Sigmoid colon (tissue), 7 donors: ENCODE data around the gene GTF2IRD1. TPM values are rescaled to one million over a fixed set of nuclear protein-coding genes. Genes with fewer than 3 reads are reported as not detected.

Experiments
- DNase-seq: peaks from one replicate; pipeline ENCODE4 v3.0.0-alpha.2; 2019
- H3K27ac ChIP-seq, 4 donors: fragments of 200-600 bp; sonication (generic); one replicate each; pipeline ENCODE4 v1.5.1; 2016 to 2019; ENCODE audit warnings: mild to moderate bottlenecking in 1 of 4
- H3K27me3 ChIP-seq, 3 donors: fragments of 200-600 bp; sonication (generic); one replicate each; pipeline ENCODE4 v1.5.1; 2019; ENCODE audit warnings: mild to moderate bottlenecking in 1 of 3
- H3K36me3 ChIP-seq, 4 donors: fragments of 200-600 bp; sonication (generic); one replicate each; pipeline ENCODE4 v1.5.1; 2016 to 2019
- H3K4me1 ChIP-seq, 4 donors: fragments of 200-600 bp; sonication (generic); one replicate each; pipeline ENCODE4 v1.5.1; 2017 to 2019
- H3K4me3 ChIP-seq, 4 donors: fragments of 200-600 bp; sonication (generic); one replicate each; pipeline ENCODE4 v1.5.1; 2017 to 2019; ENCODE audit warnings: mild to moderate bottlenecking in 2 of 4, moderate library complexity in 1 of 4
- H3K9me3 ChIP-seq, 4 donors: fragments of 200-600 bp in 3 of 4; sonication (generic) in 3 of 4; one replicate each; pipeline versions ENCODE4 v1.5.1 to v1.6.1; 2013 to 2019
- CTCF ChIP-seq, 4 experiments: fragments of 450-650 bp in 3 of 4; fragments of 200-600 bp in 1 of 4; IDR thresholded peaks; one replicate each; pipeline ENCODE4 v1.5.1; 2016 to 2019; ENCODE audit warnings: antibody characterized with exemption in 4 of 4, mild to moderate bottlenecking in 3 of 4, moderate library complexity in 2 of 4
- EP300 ChIP-seq, 4 donors: sonication (generic); formaldehyde crosslinking; IDR thresholded peaks; one replicate each; pipeline ENCODE4 v1.6.1; 2017; ENCODE audit warnings: antibody characterized with exemption in 4 of 4
- POLR2A ChIP-seq, 2 donors: fragments of 450-650 bp; IDR thresholded peaks; one replicate each; pipeline ENCODE4 v1.6.1; 2016; ENCODE audit warnings: antibody characterized with exemption in 2 of 2, mild to moderate bottlenecking in 2 of 2, moderate library complexity in 2 of 2
- POLR2AphosphoS5 ChIP-seq, 4 donors: sonication (generic); formaldehyde crosslinking; IDR thresholded peaks; one replicate each; pipeline ENCODE4 v1.6.1; 2017; ENCODE audit warnings: antibody characterized with exemption in 4 of 4
- WGBS, 2 donors: extraction: QIAGEN DNeasy Blood & Tissue Kit; methylation state at CpG; one replicate each; pipeline ENCODE4 v1.1.7; 2013; 5-methylcytosine and 5-hydroxymethylcytosine counted together
- intact Hi-C: fragments of 100-400 bp; cut with DNase I; formaldehyde crosslinking; loops from one replicate; pipeline ENCODE4 v1.15.1; 2023
- polyA plus RNA-seq, 3 donors: library from polyadenylated mRNA; stranded (reverse); fragments of 200-250 nt; gene quantifications; one replicate each; pipeline ENCODE4 v1.2.3, GENCODE V29; 2013
- total RNA-seq, 4 donors: library from RNA; depleted of rRNA; stranded (reverse); fragments of >200 nt; gene quantifications; one replicate each; pipeline ENCODE4 v1.1.0, GENCODE V29; 2016
- donor health status: healthy with polysubstance abuse.
- donor health status: Bipolar disorder and iron deficiency.
- donor health status: healthy.

GTF2IRD1 gene
- total and polyA plus RNA-seq, 7 donors: 1.8 to 24.2 (median 15.0) TPM

- intact Hi-C loops: no loop called here
- H3K27me3 ChIP-seq: no peaks in the 10 kb centered on the region
- H3K4me3 ChIP-seq: peak overlapping the region in 2 of 4 donors; percentile 43 to 45
- no peak for DNase-seq
- TF ChIP-seq CTCF (IDR thresholded peaks at IDR 0.05) (peak in 1 of 4 experiments; percentile 13), POLR2AphosphoS5 (IDR thresholded peaks at IDR 0.05) (no peak)
- peak overlapping the region; percentile 87 to 95 (median 94) for H3K27ac ChIP-seq
- 77 to 82% methylated on average over 8 of the region's 8 CpGs for WGBS, 2 donors
- peaks cover 0 to 78% (median 72%) of the 10 kb centered on the region in 4 donors for H3K4me1 ChIP-seq
- no peaks in the 10 kb centered on the region for H3K9me3 ChIP-seq
- H3K36me3 ChIP-seq: no peaks in the 10 kb centered on the region
Measured at GRCh38 chr7:74481458-74482196, 27.9 kb downstream of the GTF2IRD1 start.

DNA sequence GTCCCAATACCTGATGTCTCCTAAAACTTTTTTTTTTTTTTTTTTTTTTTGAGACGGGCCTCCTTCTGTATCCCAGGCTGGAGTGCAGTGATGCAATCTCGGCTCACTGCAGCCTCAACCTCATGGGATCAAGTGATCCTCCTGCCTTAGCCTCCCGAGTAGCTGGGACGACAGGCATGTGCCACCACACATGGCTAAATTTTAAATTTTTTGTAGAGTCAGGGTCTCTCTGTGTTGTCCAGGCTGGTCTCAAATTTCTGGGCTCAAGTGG, 28.4 kb downstream of the GTF2IRD1 start:
- intact Hi-C loops: no loop called here
- no peaks in the 10 kb centered on the region for H3K9me3 ChIP-seq
- peak overlapping the region; percentile 87 to 95 (median 94) for H3K27ac ChIP-seq
- no peak for TF ChIP-seq POLR2A (IDR thresholded peaks at IDR 0.05)
- no peak for TF ChIP-seq CTCF (IDR thresholded peaks at IDR 0.05)
- no peak for TF ChIP-seq EP300 (IDR thresholded peaks at IDR 0.05)
- TF ChIP-seq POLR2AphosphoS5 (IDR thresholded peaks at IDR 0.05): no peak
- H3K4me3 ChIP-seq: no peak overlapping the region
- H3K27me3 ChIP-seq: no peaks in the 10 kb centered on the region
- 89 to 93% methylated on average over 4 of the region's 4 CpGs for WGBS, 2 donors
- H3K4me1 ChIP-seq: peaks cover 0 to 73% (median 67%) of the 10 kb centered on the region in 4 donors
- no peaks in the 10 kb centered on the region for H3K36me3 ChIP-seq
- no peak for DNase-seq

- no peaks in the 10 kb centered on the region for H3K27me3 ChIP-seq
- no peak overlapping the region for H3K4me3 ChIP-seq
- DNase-seq: no peak
- peaks cover 0 to 66% (median 60%) of the 10 kb centered on the region in 4 donors for H3K4me1 ChIP-seq
- TF ChIP-seq POLR2AphosphoS5 (IDR thresholded peaks at IDR 0.05) (peak in 3 of 4 donors; percentile 31 to 71 (median 35)), POLR2A (IDR thresholded peaks at IDR 0.05) (no peak), EP300 (IDR thresholded peaks at IDR 0.05) (peak in 2 of 4 donors; percentile 62 to 72), CTCF (IDR thresholded peaks at IDR 0.05) (no peak)
- intact Hi-C loops: no loop called here
- 87 to 89% methylated on average over 16 of the region's 16 CpGs for WGBS, 2 donors
- H3K27ac ChIP-seq: peak overlapping the region; percentile 87 to 95 (median 94)
- no peaks in the 10 kb centered on the region for H3K9me3 ChIP-seq
- no peaks in the 10 kb centered on the region for H3K36me3 ChIP-seq
Measured at GRCh38 chr7:74482629-74483401, 29.1 kb downstream of the GTF2IRD1 start.

DNA sequence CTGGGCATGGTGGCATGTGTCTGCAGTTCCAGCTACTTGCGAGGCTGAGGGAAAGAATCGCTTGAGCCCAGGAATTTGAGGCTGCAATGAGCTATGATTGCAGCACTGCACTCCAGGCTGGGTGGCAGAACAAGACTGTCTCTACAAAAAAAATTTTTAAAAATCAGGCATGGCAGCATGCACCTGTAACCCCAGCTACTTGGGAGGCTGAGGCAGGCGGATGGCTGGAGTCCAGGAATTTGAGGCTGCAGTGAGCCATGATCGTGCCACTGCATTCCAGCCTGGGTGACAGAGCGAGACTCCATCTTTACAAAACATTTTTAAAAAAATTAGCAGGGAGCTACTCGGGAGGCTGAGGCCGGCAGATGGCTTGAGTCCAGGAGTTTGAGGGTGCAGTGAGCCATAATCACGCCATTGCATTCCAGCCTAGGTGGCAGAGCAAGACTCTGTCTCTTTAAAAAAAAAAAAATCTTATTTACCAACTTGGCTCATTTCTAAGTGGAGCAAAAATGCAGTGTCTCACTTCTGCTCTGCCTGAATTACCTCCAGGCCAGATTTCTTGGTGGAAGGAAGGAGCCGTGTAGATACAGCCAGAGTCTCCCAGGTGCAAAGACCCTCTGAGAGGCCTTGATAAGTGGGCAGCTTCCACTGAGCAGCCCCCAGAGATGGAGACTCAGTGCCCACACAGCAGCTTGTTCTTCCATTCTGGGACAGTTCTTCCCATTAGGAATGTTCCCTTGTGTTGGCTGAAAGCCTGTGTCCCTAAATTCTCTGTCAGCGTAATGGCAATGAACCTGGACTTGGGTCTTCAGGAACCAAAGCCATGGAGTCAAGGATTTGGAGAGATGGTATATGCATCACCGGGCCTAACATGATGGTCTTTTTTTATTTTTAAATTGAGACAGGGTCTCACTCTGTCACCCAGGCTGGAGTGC, 30.0 kb downstream of the GTF2IRD1 start:
- TF ChIP-seq POLR2AphosphoS5 (IDR thresholded peaks at IDR 0.05) (no peak), EP300 (IDR thresholded peaks at IDR 0.05) (no peak), CTCF (IDR thresholded peaks at IDR 0.05) (no peak), POLR2A (IDR thresholded peaks at IDR 0.05) (no peak)
- peak overlapping the region; percentile 87 to 95 (median 94) for H3K27ac ChIP-seq
- H3K4me3 ChIP-seq: no peak overlapping the region
- H3K9me3 ChIP-seq: no peaks in the 10 kb centered on the region
- no peak for DNase-seq
- no peaks in the 10 kb centered on the region for H3K36me3 ChIP-seq
- peaks cover 0 to 57% (median 52%) of the 10 kb centered on the region in 4 donors for H3K4me1 ChIP-seq
- intact Hi-C loops: no loop called here
- WGBS, 2 donors: 53 to 75% methylated on average over 11 of the region's 11 CpGs
- no peaks in the 10 kb centered on the region for H3K27me3 ChIP-seq
